HTR-8/SVneo (cell line): ENCODE measurements around the gene JDP2.
"Not testable (repeated sequence)": the region's sequence is repeated elsewhere in the genome, so short reads cannot be mapped to it uniquely, and the experiment has no call there.

ENCODE experiments used
- DNase-seq: peaks from one replicate; pipeline ENCODE4 v3.0.0; 2011; ENCODE audit warnings: low spot score, mixed read lengths; ENCODE audit not compliant: insufficient read length
- FAIRE-seq: peaks from 2 replicates; lab custom pipeline; 2011; peaks lifted over from hg19 to GRCh38; lab: Jason Lieb, UNC

The JDP2 gene

DNA sequence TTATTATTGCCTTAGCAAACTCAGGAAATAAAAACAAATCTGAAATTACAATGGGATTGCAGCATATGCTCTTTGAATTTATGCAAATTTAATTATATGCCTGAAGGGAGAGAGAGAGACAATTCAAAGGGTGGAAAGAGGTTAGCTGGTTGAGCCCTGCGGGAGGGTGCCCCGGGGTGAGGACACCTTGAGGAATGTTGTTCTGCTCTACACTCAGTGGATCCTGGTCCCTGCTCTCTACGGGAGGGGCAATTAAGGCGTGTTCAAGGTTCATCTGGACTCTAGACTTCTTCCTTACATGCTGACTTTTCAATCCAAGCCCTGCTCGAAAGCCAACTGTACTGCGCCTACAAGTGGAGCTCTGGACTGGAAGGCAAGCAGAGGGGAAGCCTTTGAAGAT lies 46.3 kb downstream of the JDP2 start:
- DNase-seq = not testable (repeated sequence)
- FAIRE-seq = peak; percentile 80

DNA sequence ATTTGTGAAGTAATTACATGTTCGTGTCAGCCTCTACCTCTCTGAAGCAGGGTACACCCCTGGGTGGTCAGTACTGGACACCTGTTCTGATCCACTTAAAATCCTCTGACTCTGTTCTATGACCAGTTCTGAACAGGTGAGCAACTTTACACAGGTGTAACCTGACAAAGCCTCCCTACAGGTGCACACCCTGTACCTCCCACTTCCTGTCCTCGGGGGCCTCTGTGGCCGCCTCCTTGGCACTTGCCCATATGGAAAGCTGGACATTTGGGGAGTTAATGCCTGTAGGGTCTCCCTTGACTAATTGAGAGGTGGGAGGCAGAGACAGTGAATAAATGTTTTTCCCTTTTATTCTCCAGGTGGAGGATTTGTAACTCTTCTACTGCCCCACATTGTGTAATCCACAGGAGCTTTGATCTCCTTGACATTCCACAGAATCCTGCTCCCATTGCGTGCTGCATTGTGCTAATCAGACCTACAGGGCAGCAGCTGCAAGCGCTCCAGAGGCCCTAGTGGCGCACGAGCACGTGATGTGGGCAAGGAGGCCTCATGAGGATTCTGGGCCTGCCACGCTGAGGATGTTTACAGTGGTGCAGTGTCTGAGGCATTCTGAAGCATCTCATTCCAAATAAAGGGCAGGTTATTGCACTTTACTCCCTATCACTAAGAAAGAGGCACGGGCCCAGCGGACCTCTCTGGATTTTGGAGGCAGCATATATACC lies 48.6 kb downstream of the JDP2 start:
- FAIRE-seq (no peak), DNase-seq (no peak)

DNA sequence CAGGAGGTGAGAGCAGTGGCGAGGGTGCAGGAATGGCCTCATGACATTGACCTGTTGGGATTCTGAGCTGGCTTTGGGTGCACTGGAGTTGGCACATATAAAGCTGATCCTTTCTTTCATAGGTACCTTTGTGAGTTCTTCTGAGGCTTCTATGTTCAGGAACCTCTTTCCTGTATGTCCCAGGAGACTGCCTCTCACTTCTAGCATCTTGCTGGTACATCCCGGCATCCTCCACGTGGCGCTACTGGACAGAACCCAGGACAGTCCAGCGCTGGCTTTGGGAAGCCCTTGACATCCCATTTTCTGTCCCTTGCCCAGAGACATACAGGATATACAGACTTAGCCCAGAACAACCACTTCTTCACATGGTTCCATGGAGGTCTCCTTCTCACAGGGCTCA lies 50.1 kb downstream of the JDP2 start:
- DNase-seq (no peak), FAIRE-seq (no peak)

DNA sequence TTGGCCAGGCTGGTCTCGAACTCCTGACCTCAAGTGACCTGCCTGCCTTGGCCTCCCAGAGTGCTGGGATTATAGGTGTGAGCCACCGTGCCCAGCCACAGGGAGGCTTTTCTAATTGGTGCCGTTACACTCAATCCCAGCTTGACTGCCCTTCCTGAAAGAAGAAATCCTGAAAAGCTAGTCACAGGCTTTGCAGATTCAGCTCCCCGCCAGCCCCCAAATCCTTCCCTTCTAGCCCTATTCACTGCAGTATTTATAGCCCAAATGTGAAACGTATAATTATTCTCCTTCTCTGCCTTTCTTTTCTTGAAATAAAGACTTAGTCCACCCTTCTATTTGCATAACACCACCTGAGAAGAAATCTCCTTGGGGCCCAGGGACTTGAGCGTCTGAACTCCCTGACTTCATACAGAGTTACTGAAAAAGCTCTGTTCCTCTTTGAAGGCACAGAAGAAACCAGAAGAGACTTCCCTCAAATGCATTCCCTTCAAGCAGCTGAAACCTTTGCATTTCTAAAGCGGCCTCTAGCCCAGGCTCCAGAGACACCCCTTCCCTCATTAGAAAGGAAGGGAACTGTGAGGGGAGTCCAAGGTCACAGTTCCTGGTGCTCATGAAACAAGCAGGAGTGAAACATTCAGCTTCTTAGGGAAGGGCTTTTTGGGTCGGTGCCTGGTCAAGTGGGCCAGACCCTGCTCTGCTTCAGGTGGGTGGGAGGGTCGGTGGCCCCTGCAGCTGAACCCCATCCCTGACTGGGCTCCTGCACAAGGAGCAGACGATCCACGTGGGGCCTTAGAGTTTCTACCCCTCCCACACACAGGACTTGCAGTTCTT lies 52.2 kb downstream of the JDP2 start:
- DNase-seq = no peak
- FAIRE-seq = no peak

DNA sequence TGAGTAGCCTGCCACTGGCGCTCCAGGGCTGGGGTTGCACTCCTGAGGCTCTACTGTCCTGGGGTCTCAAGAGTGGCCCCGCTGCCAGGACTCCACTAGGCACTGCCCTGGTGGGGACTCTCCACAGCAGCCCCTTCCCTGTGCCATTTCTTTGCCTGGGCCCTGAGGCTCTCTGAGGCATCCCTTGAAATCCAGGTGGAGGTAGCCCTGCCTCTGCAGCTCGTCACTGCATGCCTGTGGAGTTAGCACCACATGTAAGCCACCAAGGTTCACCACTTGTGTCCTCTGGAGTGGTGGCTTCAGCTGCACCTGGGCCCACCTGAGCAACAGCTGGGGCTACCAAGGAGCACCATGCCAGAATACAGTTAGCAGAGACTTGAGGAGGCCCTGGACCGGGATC lies 54.5 kb downstream of the JDP2 start:
- FAIRE-seq (no peak), DNase-seq (no peak)

DNA sequence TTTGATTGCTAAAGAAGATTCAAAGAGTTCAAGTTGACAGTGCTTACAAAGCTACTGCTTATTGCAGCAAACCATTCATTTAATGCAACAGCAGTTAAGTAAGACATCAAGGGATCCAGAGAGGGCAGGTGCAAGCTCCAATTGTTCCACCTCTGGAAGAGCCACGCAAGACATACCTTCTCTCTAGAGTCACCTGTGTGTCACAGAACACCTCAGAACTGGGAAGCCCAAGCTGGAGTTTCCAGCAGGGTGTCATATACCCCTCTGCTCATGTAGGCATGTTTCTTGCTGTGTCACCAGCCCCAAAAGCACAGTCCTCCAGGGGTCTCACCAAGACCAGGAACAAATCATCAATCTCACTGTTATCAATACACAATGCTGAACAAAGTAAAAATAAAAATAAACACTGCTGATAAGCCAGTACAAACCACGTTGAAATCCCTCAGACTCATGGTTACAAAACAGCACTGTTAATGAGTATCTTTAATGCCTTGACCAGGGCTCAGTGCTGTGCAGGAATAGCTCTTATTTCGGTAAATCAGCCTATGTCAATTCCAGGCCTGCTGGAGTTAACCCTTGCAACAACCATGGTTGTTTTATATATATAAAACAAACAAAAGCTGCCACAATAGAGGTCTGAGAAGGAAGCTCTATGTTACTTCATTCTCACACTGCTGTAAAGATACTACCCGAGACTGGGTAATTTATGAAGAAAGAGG lies 57.0 kb downstream of the JDP2 start:
- FAIRE-seq (no peak), DNase-seq (no peak)

DNA sequence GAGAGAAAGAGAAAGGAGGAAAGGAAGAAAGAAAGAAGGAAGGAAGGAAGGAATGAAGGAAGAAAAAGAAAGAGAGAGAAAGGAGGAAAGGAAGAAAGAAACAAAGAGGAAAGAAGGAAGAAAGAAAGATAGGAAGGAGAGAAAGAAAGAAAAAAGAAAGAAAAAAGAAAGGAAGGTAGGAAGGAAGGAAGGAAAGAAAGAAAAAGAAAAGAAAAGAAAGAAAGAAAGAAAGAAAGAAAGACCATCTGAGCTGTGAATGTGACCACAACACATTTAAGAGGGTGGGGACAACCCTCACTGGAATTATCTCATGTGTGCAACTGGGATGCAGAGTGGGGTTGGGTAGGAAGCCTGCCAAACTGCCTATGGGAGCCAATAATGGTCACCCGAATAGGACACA lies 58.5 kb downstream of the JDP2 start:
- DNase-seq (no peak), FAIRE-seq (no peak)

DNA sequence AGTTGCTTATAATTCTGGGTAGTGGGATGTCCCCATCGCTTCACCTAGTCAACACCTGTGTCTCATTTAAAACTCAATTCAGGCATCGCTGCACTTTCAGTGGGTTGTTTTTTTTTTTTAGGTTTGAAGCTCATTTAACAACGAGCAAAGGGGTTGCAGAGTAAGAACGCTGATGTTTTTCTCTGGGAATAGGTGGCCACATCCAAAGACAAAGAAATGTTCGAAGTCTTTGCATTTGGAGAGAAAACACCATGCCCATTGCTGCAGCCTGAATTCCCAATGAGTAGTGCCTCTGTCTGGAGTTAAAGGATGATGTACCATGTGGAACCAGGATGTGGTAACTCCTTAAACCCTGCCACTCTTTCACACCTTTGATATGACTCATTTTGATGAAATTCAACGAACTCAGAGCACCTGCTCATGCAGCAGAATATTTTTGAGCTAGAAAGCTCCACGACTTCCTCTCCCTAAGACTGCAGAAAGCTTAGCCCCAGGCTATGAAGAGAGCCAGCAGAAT lies 59.4 kb downstream of the JDP2 start:
- FAIRE-seq (no peak), DNase-seq (no peak)

DNA sequence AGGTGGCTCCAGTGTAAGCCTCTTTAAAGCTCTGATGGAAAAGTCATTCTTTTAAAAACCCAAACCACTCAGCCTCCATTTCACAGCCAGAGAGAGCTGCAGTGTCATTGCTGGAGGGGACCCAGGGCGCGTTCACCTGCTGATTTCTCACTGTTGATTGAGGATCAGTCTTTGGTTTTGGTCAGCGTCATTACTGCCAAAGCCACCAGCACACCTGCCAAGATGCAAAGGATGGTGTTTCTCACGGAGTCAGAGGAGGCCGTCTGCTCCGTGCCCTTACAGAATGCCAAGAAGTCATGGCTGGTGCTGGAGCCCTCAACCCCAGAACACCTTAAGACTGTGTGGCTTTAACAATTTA lies 61.6 kb downstream of the JDP2 start:
- DNase-seq (no peak), FAIRE-seq (no peak)

DNA sequence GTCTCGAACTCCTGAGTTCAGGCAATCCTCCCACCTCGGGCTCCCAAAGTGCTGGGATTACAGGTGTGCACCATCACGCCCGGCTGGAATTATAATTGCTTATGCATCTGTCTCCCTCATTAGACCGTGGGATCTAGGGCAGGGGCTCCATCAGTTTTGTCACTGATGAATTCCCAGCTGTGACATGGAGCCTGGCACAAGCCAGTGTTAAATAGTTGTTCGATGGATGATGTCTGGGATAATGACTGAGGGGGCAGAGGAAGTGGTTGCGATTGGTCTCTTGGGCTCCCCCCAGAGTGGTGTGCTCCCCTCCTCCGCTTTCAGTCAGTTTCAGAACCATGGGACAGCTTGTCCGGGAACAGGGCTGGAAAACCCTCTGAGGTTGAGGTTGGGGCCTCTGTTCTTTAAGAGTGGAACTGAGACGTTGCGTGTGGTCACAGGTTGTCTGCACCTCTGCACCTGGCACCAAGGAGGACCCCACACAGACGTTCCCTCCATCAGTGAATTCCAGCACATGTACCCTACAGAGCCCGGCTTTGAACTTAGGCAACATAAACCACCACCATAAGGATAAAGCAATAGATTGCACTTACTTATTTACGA lies 63.7 kb downstream of the JDP2 start:
- no peak for DNase-seq
- no peak for FAIRE-seq

DNA sequence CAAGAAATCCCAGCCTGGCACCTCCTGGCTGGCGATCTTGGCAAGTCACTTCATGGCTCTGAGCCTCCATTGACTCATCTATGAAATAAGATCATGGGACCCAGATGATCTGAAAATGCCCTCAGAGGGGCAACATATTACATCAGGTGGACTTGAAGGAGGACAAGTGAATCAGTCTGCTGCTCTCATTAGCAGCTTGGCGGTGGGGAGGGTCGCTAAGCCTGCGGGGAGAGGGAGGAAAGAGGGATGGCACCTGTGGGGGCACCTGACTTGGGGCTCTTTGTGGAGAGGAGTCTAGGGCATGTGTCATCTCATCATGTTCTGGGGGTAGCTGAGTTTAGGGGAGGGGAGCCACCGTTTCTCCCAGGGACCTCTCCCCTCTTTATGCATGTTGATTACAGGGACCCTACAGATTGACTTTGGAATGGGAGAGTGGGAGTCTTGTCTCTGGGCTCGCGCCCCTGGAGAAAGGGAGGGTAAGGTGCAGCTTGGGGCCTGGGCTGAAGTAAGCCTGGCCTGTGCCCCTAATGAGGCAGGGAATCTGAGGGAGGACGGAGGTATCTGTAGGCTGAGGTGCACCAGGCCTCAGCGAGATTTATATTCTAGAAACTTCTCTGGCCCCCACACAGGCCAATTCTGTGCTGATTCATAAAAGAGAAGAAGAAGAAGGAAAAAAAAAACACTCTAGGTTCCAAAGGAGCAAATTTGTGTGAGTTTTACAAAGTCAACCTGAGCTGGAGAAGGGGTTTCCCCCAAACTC lies 65.2 kb downstream of the JDP2 start:
- DNase-seq (no peak), FAIRE-seq (peak; percentile 9)

DNA sequence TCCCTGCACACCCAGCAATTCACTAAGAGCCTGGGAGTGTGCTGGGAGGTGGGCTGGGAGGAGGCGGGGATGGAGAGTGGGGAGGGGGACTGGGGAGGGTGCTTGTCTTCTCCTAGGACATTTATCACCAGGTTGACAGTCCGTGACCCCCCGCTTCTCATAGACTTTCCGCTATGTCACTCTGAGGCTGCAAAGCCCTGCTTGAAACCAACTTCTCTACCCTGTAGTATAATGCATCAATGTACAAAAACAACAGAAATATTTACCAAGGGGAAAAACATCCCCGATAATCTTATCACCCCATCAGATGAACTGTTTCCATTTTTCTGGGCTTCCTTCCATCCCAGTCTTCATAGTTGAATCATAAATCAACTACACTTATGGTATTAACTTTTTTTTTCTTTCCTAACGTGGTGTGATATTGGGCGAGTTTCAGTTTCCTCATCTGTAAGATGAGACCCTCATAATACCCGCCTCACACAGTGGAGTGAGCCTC lies 65.8 kb downstream of the JDP2 start:
- no peak for DNase-seq

DNA sequence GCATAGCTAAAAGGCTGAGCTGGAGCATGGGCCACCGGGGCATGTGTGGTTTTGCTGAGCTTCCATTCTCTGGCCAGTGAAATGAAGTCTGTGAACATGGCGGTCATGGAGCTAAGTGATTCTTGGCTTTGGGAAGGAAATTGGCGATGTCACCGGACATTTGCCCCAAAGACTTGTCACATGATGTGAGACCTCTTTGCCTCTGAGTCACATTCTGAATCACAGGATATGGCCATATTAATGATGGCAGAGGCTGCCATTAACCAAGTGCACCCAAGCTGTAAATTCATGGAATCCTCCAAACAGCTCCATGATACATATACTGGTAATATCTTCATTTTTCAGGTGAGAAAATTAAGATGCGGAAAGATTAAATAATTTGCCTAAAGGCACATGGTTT lies 67.1 kb downstream of the JDP2 start:
- peak; percentile 46 for FAIRE-seq
- DNase-seq = no peak

More for the DNA sequence above, 65.8 kb downstream of the JDP2 start:
- no peak for FAIRE-seq

DNA sequence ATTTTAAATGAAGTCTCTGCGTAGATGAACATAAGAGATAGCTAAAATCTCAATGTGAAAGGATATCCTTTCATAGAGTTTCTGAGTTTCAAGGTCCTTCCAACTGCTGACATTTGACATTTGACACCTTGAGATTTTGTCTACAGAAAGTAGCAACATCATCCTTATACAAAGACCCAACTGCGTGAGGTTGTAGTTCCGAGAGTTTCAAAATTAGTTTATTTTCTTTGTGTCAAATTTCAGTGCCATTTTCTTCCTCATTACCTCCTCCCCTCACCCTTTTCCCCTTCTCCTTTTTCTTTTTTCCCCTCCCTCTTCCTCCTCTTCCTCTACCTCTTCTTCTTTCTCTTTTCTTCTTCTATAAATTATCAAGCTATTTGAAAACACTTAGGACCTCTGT lies 67.6 kb downstream of the JDP2 start:
- FAIRE-seq (no peak), DNase-seq (no peak)

DNA sequence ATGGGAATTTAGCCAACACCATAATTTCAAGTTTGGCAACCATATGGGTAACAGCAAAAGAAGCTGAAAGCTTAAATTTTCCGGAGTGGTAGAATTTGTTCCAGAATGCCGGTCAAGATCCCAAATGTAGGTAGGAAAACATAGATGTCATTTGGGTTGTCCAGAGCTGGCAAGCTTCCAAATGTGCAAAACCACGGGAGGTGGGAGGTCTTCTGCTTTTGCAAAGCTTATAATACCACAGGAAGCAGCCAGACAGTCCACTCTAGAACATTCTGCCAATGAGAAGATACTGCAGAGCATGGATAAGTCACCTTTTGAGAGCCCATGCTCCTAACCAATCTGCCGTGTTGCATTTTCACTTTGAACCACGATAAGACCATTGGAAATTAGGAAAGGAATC lies 68.1 kb downstream of the JDP2 start:
- FAIRE-seq = no peak

DNA sequence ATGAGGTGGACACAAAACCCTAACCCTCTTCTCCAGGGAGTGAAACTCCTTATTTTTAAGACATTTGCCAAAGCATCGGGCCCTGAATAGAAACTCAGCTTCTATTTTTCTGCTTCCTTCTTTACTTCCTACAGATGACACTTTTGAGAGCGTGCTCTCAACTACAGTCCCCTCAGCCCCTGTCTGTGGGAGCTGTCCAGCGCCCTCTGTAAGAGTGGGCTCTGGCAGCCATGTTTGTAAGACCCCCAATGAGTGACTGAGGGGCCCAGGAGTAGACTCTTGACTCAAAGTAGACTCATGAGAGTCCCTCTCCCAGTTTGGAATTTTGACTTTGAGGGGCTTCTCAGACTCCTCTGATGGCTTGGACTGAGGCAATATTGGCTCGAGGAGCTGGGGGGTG lies 68.9 kb downstream of the JDP2 start:
- FAIRE-seq = no peak
- no peak for DNase-seq

More for the DNA sequence above, 68.1 kb downstream of the JDP2 start:
- no peak for DNase-seq

DNA sequence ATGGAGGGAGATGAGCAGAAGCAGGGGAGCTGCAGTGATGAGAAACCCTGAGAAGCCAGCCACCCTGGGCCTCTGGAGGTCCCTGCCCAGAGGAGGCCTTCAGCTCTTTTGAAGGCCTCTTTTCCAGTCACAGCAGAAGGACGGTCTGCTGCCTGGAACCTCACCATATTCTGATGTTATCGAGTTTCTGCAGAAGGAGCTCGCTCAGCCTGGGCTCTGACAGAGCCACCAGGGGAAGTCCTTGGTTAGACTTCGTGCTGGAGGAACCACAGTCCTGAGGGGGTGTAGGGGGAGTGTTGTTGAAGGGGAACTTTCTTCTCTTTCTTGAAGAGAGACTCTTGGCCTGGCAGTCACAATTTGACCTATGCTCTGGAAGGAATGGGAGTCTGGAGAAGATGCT lies 69.4 kb downstream of the JDP2 start:
- DNase-seq = no peak
- FAIRE-seq = no peak

DNA sequence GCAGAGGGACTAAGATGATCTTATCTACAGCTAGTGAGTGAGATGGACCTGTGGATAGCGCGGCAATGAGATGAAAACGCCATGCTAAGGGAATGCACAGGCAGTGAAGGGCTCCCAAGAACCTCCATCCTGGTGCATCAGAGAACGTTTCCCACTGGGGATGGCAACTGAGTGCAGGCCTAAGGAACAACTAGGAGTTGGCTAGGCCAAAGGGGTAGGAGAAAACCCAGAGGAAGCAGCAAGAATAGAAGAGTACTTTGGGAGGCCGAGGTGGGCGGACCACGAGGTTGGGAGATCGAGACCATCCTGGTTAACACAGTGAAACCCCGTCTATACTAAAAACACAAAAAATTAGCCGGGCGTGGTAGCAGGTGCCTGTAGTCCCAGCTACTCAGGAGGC lies 69.9 kb downstream of the JDP2 start:
- FAIRE-seq (no peak), DNase-seq (no peak)

DNA sequence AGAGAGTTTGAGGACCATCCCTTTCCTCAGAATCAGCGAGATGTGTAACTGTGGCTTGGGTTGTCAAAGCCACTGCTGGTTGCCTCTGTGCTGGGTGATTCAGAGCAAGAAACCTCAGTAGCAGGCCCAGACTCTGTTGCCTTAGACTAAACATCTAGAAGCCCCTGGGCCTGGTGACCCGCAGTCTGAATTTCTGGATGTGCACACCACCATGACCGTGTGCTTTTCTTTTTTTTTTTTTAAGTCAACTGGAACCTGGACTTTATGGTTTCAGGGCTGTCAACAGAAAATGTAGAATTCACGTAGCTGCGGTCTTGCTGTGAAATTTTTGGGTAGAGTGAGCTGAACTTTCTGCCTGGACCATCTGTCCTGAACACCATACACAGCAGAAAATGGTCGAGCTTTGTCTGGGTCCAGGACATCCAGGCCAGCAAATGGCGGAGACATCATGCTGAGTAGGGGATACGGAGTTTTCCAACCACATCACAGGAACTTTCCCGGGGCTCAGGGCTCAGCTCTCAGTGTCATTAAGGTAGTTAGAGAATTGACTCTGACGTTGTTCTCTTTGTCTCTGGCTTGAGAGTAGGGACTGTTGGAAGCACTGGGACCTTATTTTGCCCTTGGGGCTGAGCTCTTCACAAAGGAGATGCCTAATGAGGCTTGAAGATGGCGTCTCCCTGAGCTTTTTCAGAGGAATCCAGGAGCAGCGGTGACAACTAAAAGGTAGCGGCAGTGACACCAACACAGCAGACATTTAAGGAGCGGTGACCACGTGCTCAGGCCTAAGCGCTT lies 71.5 kb downstream of the JDP2 start:
- peak; percentile 85 for FAIRE-seq
- DNase-seq = no peak
